VCaP (cell line): ENCODE results near the gene SYK.
"Not testable (repeated sequence)": the region's sequence is repeated elsewhere in the genome, so short reads cannot be mapped to it uniquely, and the experiment has no call there.

Source experiments
- H3K27ac ChIP-seq: fragments of 450-650 bp; 2 replicates; pipeline ENCODE4 v1.5.1; 2017
- CTCF ChIP-seq: fragments of 450-650 bp; conservative IDR thresholded peaks from 2 replicates; pipeline ENCODE4 v1.5.1; 2017; ENCODE audit warnings: mild to moderate bottlenecking, moderate library complexity

Gene SYK

GRCh38 chr9:90881648-90882047, 80.0 kb downstream of the SYK start:
- no peak for TF ChIP-seq CTCF
- no peak overlapping the region for H3K27ac ChIP-seq

GRCh38 chr9:90882991-90883600, 81.5 kb downstream of the SYK start:
- no peak overlapping the region for H3K27ac ChIP-seq

DNA sequence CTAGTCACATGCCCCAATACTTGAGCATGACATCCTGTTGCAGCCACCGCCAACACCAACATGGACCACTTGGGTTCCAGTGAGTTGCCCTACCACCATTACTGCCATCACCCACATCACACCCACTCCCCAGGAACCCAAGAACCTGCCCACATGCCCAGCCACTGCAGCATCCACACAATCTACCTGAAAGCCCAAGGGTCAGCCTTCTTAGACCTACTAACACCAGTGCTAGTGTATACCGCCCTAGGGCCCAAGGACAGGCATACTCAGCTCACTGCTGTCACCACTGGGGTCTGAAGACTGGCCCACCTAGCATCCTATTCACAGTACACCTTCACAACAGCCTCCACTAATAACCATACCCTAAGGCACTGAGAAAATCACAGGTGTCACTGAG, 82.0 kb downstream of the SYK start:
- no peak overlapping the region for H3K27ac ChIP-seq
- no peak for TF ChIP-seq CTCF

More at GRCh38 chr9:90882991-90883600, 81.5 kb downstream of the SYK start:
- no peak for TF ChIP-seq CTCF

DNA sequence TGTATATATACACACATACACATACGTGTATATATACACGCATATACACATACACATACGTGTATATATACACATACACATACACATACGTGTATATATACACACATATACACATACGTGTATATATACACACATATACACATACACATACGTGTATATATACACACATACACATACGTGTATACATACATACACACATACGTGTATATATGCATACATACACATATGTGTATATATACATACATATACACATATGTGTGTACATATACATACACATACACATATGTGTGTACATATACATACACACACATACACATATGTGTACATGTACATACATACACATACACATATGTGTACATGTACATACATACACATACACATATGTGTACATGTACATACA, 82.6 kb downstream of the SYK start:
- H3K27ac ChIP-seq = no peak overlapping the region
- TF ChIP-seq CTCF = no peak

GRCh38 chr9:90886868-90887267, 85.2 kb downstream of the SYK start:
- H3K27ac ChIP-seq = not testable (repeated sequence)

DNA sequence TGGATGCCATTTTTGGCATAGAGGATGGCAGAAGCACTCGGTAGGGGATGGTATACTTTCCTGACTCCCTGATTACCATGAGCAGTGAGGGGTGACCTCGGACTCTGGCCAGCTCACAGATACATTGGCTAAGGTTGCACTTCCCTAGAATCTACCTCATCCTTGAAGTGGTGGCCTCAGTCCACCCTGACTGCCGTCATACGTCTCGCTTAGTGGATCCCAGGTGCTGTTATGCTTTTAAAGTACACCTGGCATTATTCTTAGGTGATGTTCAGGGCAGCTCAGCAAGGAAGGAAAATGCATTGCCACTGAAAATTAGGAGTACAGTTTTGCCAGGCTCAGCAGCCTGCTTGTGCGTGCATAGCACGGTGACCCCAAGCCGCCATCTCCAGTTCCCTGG, 87.3 kb downstream of the SYK start:
- H3K27ac ChIP-seq = no peak overlapping the region
- TF ChIP-seq CTCF = no peak

DNA sequence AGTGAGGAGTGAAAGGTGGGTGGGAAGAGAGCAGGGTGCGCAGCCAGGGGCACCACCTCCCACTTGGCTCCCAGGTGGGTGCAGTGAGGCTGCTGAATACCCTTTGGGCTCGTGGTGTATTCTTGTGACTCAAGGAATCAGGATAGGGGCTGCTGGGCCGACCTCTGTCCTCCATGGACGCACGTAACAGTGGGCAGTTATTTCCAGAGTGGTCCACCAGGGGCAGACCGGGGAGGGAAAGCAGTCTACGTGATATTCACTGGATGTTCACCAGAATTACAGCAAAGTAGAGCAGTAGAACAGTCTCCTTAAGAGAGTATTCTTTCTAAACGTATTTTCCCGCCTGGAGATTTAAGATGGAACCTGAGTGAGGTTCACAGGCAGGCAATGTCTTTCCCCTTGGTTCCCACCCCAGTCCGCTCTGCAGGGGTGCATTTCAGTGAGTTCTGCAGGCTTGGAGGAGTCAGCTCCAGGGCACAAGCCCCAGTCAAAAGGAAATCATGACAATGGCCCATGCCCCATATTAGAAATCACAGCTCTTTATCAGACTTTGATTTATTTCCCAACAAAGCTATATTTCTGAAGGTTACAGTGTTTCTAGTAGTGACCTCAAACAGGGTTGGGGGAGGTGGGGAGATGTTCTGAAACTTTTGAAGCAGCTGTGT, 88.7 kb downstream of the SYK start:
- H3K27ac ChIP-seq = no peak overlapping the region
- TF ChIP-seq CTCF = no peak

DNA sequence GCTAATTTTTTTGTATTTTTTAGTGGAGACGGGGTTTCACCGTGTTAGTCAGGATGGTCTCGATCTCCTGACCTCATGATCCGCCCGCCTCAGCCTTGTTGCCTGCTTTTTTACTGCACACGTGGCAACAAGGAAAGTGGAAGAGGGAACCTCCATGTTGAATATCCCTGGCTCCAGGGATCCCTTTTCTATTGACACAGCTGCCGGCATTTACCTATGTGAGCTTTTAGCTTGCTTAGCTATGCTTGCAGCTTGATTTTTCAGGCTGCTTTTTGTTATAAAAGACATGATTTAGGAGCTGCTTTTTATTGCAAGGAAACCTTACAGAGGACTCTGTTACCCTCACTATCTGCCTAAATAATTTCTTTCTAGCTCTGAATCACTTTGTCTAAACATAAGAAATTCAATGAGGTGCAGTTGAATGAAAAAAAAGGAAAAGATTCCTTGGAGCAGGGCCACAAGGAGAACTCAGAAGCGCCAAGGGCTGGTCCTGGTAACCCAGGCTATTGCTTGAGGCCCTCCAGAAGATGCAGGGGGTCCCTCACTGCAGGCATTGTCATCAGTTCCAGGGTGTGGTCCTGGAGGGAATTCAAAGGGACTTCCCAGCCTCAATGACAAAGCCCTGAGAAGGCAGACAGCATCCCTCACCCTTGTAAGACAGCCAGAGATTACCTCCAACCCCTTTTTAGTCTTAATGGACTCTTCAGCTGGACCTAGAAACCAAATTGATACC, 89.9 kb downstream of the SYK start:
- no peak overlapping the region for H3K27ac ChIP-seq
- TF ChIP-seq CTCF = no peak
